HL-60/S4 (cell line): ENCODE data around the gene KDM5B.

Experiments used
- in situ Hi-C: fragments of 300-500 bp; cut with MboI; formaldehyde crosslinking; loops from 2 replicates; pipeline ENCODE4 v1.14.3; 2022; ENCODE audit warnings: low sequenced_read_pairs

Gene KDM5B

DNA sequence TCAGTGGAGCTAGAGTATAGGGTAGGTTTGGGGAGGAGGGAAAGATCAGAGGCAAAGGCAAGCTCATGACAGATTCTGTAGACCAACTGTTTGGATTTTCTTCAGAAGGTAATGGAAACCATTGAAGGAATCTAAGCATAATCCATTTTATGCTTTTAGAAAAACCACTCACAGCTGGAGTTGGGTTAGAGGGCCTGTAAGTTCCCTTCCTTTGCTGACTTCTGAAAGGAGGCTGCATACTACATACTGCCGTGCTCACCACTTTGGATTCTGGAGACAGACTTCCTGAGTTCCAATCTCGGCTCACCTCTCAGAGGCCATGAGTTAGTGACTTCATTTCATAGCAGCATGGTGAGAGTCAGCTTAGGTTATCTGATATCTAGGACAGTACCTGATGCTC is 91.6 kb downstream of the KDM5B start:
- in situ Hi-C loops, result loop anchor here (25.0 kb wide), 2 partner anchors 254 to 504 kb away; no protein-coding TSS in a partner anchor

DNA sequence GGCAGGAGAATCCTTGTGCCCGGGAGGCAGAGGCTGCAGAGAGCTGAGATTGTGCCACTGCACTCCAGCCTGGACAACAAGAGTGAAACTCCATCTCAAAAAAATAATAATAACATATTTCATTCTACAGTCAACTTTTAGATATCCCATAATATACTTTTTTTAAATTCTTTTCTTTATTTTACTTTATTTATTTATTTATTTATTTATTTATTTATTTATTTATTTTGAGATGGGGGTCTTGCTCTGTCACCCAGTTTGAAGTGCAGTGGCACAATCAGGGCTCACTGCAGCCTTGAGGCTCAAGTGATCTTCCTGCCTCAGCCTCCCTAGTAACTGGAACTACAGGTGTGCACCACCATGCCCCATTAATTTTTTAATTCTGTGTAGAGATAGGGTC is 94.0 kb downstream of the KDM5B start:
- in situ Hi-C loops, result loop anchor here (25.0 kb wide), 2 partner anchors 252 to 502 kb away; no protein-coding TSS in a partner anchor

DNA sequence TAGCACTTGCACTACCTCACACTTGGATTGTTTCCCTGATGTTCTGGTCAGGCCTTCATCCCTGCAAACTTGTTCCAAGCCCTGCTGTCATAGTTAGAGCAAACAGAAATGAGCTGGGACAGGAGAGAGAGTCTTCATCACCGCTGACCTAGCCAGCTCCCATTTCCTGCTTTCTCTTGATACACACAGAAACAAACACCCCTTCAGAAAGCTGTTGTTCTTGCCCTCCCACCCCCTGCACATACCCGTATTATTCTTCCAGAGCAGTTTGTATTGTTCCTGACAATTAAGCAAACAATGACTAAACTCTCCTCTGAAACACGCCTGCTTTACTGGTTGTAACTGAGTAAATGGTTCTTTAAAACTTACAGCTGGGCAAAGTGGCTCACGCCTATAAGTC is 95.1 kb downstream of the KDM5B start:
- in situ Hi-C loops, result loop anchor here (25.0 kb wide), 2 partner anchors 251 to 501 kb away; no protein-coding TSS in a partner anchor

DNA sequence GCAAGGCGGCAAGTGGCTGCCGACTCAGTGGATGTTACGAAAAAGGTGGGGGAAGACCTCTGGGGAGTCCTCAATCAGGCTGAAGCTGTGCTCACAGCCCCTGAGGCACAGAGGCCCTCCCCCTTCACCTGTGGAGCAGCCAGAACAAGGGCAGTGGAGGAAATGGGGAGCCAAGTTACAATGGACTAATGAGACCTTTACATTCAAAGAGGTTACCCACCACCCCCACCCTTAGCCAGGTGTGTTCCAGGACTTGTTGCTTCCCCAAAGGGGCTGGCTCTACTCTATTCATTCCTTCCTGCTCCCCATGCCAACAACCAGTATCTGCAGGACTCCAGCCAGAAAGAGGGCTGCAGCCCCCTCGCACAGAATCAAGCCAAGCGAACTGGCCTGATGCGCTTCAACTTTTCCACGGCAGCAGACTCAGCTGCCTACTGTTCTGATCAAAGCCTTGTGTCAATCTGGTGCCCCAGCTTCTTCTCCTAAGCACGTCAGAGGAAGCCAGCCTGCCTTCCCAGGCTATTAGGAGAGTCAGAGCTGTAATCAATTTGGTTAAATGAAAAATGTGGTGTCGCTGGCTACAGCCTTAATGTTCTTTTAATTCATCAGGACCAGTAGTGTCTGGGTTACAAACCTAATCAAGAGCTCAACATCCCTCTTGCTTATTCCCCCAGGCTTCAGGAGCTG is 96.1 kb downstream of the KDM5B start:
- in situ Hi-C loops, result loop anchor here (25.0 kb wide), 2 partner anchors 250 to 500 kb away; no protein-coding TSS in a partner anchor

DNA sequence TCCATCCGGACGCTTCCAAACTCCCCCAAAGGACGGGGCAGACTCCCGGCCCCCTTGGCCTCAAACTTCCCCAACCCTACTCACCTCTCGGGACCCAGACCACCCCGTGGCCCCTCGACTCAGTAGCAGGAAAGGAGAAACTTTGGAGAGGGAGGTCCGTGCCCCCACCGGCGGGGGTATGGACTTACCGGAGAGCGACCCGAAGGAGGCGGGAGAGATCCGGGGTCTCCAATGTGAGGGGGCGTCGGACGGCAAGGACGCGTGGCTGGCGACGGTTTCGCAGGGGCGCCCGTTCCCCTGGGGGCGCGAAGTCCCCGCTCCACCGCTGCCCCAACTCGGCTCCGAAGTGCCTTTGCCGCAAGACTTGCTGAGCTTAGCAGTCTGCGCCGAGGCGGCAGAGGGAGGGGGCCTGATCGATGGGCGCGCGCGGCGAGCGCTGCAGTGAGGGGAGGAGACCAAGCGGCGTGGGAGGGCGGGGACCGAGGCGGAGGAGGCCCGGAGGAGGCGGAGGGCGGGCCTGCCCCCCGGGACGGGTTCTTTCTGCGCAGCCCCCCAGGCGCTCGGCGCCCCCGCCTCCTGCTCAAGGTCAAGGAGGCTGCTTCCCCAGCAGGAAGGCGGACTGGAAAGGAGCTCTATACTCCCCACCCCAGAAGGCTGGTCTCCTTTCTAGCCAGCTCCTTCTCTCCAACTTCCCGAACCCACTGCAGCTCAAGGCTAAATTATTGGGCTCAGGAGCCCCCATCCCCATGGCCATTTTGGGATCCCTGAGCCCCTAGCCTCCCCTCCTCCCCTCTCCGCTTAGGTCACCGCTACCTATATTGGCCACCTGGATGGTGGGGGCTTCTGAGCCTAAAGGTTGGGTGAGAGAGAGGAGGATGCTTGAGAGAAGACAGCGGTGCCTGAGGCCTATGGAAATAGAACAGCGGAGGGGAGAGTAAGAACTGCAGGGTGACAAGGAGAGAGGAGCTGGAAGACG is 97.9 kb downstream of the KDM5B start, which contains the start of gene SYT2:
Gene SYT2, minus strand, starts transcription at position 385 of the 976 bp plus-strand sequence. CDS start 104,682 bp downstream, outside the sequence.
- in situ Hi-C loops, result loop anchor here (25.0 kb wide), 2 partner anchors 248 to 498 kb away; no protein-coding TSS in a partner anchor

DNA sequence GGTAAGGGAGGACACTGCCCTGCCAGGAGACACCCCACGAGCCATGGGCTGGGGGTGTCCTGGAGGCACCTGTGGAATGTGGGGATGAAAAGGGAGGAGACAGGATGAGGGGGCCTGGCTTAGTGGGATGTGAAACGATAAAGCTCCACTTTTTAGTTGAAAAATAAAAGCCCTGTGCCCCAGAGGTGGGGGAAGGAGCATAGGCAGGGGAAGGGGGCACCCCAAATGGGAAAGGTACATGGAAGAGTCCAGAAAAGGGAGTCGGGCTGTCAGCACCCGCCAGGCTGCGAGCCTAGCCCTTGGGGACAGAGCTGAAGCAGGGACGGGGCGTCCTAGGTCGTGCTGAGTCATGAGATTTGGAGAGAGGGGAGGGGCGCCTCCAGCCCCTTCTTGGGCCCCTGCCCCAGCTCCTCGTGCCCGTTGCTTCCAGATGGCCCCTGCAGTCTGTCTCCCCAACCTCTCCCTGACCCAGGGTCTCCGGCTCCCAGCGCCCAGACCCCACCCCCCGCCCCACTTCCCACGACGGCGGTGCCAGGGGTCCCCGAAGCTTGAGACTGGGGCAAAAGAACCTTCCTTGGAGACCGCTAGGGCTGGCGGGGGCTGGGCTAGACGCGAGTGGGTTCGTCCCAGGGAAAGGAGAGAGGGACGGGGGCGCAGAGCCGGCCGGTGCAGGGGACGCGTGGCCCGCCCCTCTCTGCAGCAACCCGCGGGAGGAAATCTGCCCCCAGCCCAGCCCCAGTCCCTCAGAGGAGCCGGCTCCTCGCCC is 98.8 kb downstream of the KDM5B start:
- in situ Hi-C loops, result loop anchor here (25.0 kb wide), 2 partner anchors 247 to 497 kb away; no protein-coding TSS in a partner anchor

DNA sequence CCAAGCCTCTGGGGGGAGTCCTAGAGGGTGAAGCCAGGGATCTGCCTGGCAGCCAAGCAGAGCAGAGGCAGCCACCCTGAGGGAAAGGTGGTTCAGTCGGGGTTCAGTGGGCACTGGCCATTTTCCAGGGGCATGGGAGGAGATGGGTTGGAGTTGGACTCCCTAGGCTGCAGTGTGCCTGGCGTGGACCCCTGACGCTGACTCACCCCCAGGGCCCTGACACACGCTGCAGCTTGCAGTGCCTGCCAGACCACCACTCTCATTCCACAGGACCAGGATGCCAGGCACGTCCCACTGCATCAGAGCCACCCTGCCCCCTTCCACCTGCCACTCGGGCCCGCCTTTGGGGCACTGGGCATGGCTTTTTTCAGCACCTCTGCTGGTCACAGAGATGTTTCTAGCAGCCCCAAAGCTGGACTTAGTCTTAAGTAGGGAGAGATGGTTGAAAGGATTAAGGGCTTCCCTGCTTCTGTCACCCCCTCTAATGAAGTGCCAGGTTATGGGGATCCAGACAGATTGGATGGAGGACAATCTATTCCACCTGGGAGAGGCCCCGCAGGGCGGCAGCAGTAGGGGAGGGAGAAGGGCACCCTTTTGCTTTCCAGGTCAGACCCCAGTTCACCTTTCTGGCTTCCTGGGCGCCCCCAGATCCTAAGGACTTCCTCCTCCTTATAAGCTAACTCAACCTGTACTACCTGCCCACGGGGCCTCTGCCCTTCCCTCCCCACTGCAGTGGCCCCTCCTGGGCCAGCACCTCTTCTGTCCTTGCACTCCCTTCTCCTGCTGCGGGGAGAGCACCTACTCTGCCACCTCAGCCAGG is 99.6 kb downstream of the KDM5B start:
- in situ Hi-C loops, result loop anchor here (25.0 kb wide), 2 partner anchors 246 to 496 kb away; no protein-coding TSS in a partner anchor

DNA sequence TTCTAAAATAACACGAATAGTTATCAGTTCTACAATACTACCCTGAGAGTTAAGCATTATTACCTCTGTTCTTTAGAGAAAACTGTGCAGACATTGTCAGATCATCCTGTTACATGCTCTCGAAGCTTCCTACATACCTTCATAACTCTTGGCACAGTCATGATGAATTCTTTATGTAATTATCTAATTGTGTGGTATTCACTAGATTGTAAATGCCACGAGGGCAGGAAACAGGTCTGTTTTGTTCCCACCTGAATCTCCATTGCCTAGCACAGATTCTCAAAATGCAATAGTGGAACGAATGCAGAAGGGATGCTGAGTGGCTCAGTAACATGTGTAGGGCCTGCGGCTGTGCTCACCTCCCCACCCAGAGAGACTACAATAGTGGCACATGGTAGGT is 101.4 kb downstream of the KDM5B start:
- in situ Hi-C loops, result loop anchor here (25.0 kb wide), 2 partner anchors 245 to 495 kb away; no protein-coding TSS in a partner anchor

DNA sequence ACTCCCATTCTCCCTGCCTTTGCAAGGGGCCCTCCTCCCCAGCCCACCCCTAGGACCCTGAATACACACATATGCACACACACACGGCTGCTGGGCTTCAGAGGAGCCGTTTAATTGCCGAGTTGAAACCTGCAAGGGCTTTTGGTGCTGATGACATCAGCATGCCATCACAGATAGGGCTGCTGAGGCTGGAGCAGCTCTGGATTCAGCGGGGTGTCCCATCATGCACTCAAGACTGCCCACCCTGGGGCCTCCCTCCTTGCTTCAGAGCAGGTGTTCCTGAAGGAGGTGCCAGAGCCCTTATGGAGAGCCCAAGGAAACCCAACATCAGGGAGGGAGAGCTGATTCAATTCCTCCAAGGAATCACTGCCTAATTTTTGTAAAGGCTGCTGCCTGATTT is 103.6 kb downstream of the KDM5B start:
- in situ Hi-C loops, result loop anchor here (25.0 kb wide), 2 partner anchors 242 to 492 kb away; no protein-coding TSS in a partner anchor

DNA sequence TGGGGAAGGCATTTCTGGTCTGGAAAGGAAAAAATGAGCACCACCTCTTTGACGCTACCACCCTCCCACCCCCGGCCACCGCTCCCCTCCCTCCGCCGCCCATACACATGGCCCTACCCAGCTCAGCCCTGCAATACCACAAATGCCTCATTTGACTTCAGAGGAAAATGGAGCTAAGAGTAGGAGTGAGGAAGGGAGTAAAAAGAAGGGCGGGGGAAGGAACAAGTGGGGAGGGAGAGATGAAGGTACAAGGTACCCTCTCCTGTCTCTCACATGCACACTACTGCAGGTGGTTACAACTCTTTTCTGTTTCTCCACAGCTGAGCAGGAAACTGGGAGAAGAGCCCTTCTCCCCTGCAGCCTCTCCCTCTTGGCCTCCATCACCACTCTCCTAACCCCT is 105.0 kb downstream of the KDM5B start:
- in situ Hi-C loops, result loop anchor here (25.0 kb wide), 2 partner anchors 241 to 491 kb away; no protein-coding TSS in a partner anchor

DNA sequence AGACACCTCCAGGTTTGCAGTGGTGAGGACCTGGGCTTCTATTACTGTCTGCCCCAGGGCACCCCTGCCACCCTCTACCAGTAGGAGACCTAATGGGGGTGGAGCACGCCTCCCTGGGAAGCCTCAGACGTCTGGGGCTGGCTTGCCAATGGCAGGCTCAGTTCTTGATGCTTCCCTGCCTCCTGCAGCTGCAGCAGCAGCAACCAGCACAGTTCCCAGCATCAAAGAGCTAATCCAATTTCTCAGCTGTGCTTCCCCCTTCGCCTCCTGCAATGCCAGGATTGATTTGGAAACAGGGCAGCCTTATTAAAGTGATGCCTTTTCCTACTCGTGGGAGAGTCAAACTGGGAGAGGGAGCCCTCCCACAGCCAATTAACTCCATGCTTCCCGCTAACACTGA is 106.1 kb downstream of the KDM5B start:
- in situ Hi-C loops, result loop anchor here (25.0 kb wide), 2 partner anchors 240 to 490 kb away; no protein-coding TSS in a partner anchor

DNA sequence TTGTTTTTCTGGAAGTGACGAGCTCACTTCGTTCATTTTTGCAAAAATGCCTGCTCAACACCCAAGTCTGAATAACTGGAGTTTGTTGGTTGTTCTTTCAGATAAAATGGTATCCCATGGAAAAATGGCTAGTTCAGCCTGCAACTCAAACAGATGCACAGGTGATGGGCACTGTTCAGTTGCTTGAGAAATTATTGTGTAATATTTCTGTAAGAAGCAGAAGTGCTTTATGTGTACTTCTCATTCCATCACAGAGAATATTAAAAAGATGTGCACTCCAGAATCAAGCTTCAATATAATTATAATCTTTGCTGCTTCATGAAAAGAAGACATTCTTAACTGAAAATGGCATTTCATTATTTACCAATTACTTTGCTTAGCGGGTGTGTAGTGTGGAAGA is 107.0 kb downstream of the KDM5B start:
- in situ Hi-C loops, result loop anchor here (25.0 kb wide), 2 partner anchors 239 to 489 kb away; no protein-coding TSS in a partner anchor

DNA sequence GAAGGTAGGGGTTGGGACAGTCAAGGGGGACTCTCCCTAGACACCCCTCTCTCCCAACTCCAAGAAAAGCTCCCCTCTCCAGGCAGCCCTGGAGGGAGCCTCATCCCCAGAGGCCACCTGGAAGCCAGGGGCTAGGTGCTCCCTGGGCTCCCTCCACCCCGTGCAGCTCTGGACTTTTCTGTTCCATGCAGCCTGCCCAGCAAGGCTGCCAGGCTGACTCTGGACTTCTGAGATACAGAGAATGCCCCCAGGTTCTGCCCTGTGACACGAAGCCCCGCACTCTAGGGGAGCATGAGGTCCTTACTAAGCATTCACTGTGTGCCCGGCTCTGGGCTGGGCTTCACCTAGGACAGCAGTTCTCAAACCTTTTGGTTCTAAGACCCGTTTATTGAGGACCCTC is 108.2 kb downstream of the KDM5B start:
- in situ Hi-C loops, result loop anchor here (25.0 kb wide), 2 partner anchors 238 to 488 kb away; no protein-coding TSS in a partner anchor

DNA sequence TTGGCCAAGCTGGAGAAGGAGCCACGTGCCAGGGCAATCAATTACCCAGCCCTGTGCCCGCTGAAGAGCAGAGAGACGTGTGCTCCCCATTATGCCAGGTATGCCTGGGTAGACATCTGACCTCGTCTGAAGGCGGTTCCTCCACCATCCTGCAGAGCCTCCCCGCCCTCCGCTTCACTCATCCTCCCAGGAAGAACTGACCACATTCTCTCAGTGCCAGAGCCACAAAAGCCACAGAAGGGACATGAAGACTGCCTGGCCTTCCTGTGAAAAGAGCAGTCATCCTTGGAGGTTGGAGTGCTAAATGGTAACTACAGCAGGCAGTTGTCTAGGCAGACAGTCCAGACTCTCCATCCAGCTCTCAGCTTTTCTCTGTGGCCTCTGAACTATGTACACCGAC is 109.9 kb downstream of the KDM5B start:
- in situ Hi-C loops, result no loop called here

DNA sequence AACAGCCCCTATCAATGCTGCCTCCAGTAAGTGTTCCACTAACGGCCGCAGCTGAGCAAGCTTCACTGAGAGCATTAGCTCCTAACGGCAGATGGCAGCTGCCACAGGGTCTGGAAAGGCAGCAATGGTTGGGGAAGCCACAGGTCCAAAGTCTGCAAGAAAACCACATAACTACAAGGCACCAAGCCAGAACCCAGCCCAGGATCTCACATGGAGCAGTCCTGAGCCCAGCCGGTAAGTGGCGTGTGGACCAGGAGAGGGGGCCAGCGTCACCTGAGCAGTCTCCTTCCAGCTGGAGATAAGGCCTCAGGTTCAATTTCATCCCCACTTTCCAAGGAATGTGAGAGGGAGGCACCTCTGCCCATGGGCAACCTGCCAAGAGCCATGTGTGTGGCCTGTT is 111.2 kb downstream of the KDM5B start:
- in situ Hi-C loops, result no loop called here

DNA sequence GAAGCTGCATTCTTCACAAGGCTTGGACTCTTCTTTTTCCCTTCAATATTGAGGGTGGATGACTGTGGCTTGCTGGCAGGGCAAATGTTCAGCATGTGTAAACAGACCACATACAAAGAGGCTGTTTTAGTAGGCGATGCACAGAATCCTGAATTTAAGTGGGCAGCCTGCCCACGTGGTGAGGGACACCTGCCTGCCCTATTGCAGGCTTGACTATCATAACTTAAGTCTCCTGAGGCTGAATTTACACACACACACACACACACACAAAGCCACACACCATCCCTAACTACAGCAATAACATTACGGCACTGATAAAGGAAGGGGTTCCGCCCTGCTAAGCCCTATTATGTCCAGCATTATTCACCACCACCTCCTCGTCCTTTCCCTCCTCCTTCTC is 113.9 kb downstream of the KDM5B start:
- in situ Hi-C loops, result no loop called here

DNA sequence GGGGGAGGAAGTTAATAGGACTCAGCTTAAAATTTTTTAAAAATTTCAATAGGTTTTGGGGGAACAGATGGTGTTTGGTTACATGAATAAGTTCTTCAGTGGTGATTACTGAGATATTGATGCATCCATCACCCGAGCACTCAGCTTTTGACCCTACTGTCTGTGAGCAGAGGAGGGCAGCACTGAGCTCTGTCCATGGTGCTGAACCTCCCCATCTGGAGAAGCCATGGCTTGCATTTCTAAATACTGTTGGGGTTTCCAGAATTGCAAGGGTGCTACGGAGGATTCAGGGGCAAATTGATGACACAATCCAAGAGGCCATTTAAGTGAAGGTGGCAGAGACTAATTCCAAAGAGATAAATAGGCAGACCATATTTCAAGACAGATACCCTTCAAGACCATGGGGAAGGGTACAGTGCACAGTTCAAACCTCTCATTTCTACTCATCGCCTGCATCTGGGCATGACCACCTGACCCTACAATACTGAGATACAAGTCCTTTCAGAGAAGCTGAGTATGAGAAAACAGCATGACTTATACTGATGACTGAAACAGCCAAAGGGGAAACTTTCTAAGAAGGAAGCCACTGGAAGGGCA is 115.2 kb downstream of the KDM5B start:
- in situ Hi-C loops, result no loop called here

DNA sequence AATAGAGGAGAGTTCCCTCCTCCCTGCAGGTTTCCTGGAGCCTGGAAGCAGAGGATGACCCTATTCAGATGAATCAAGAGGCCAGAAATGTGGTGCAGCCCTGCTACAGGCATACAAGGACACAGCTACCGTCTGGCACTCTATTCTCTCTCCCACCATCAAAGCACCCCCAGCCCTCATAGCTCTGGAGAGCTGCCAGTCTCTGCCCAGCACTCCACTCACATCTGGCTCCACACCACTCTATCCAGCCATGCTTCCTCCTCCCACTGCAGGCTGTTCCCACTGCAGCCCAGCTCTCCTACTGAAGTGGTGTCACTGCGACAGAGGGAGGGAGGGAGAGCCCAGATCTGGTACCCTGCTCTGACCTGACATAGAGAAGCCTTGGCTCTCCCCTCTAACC is 116.4 kb downstream of the KDM5B start:
- in situ Hi-C loops, result no loop called here
